AG09319 (cell line): ENCODE results near the gene CD81.

Experiments
- DNase-seq: peaks from one replicate; pipeline ENCODE4 v3.0.0-alpha.2; 2010; ENCODE audit warnings: low read depth; ENCODE audit errors: extremely low read depth
- CTCF ChIP-seq: IDR thresholded peaks from 2 replicates; pipeline ENCODE4 v1.5.1; 2011; ENCODE audit warnings: low read depth, mild to moderate bottlenecking, inconsistent platforms, low read length, moderate library complexity

CD81 gene

GRCh38 chr11:2418693-2419360 is 41.7 kb downstream of the CD81 start:
- DNase-seq: no peak
- no peak for TF ChIP-seq CTCF

- DNase-seq: peak; percentile 53
- TF ChIP-seq CTCF: peak; percentile 91
These were observed 42.8 kb downstream of the CD81 start for GRCh38 chr11:2419638-2420501.

- peak; percentile 16 for DNase-seq
- peak; percentile 86 for TF ChIP-seq CTCF
These were observed 43.6 kb downstream of the CD81 start for GRCh38 chr11:2420502-2421225.

GRCh38 chr11:2421226-2421994 is 44.3 kb downstream of the CD81 start:
- no peak for DNase-seq
- TF ChIP-seq CTCF: no peak

- no peak for DNase-seq
- no peak for TF ChIP-seq CTCF
These were observed 44.9 kb downstream of the CD81 start for GRCh38 chr11:2421996-2422395.

GRCh38 chr11:2422461-2423156 is 45.5 kb downstream of the CD81 start:
- TF ChIP-seq CTCF: no peak
- DNase-seq: no peak
